ENCODE results near the gene GSTA2. TPM values are rescaled to one million over a fixed set of nuclear protein-coding genes. Genes with fewer than 3 reads are reported as not detected.

Gene GSTA2
- total and polyA plus RNA-seq, 2 experiments from 2014 or later, result 0.11 TPM; not detected in 1

GRCh38 chr6:52725143-52725534 lies 38.1 kb downstream of the GSTA2 start:
- no peaks in the 10 kb centered on the region for H3K27me3 ChIP-seq (replicated peaks; ENCODE audit: insufficient read depth)
- in situ Hi-C loops (cut with MboI), result no loop called here
- no peaks in the 10 kb centered on the region for H3K9me3 ChIP-seq (ENCODE audit: low read depth)
- peak overlapping the region; percentile 53 for H3K27ac ChIP-seq
- no peaks in the 10 kb centered on the region for H3K9me2 ChIP-seq (ENCODE audit: insufficient read depth)
- H3K36me3 ChIP-seq (ENCODE audit: low read depth), result no peaks in the 10 kb centered on the region
- H3K79me2 ChIP-seq (ENCODE audit: insufficient read depth), result no peaks in the 10 kb centered on the region
- H3K4me2 ChIP-seq (ENCODE audit: unreplicated experiment), result peak overlapping the region; percentile 22
- H3K9ac ChIP-seq, result no peak overlapping the region
- H4K20me1 ChIP-seq (ENCODE audit: insufficient read depth), result no peaks in the 10 kb centered on the region
- TF ChIP-seq EZH2 (IDR thresholded peaks at IDR 0.05; ENCODE audit: insufficient read depth, poor library complexity, severe bottlenecking) (no peak), EZH2phosphoT487 (IDR thresholded peaks at IDR 0.05; ENCODE audit: insufficient read depth, low read depth) (no peak)
- H2AFZ ChIP-seq, result no peak overlapping the region
- H3K4me3 ChIP-seq, result no peak overlapping the region
- H3F3A ChIP-seq (ENCODE audit: insufficient read depth), result peaks cover 25% of the 10 kb centered on the region
- peaks cover 35% of the 10 kb centered on the region for H3K4me1 ChIP-seq (ENCODE audit: insufficient read depth)
- DNase-seq, result peak; percentile 66
- 31 to 40% methylated on average over 3 of the region's 3 CpGs for WGBS, 2 experiments (ENCODE audit: low coverage in 1 of 2, low lambda C conversion rate in 2 of 2, missing lambda C conversion rate in 2 of 2)

- peak; percentile 88 for DNase-seq
- H4K20me1 ChIP-seq (ENCODE audit: insufficient read depth), result no peaks in the 10 kb centered on the region
- peak overlapping the region; percentile 47 for H3K4me2 ChIP-seq (ENCODE audit: unreplicated experiment)
- H3K27me3 ChIP-seq (replicated peaks; ENCODE audit: insufficient read depth), result no peaks in the 10 kb centered on the region
- no peaks in the 10 kb centered on the region for H3K9me3 ChIP-seq (ENCODE audit: low read depth)
- no peaks in the 10 kb centered on the region for H3K79me2 ChIP-seq (ENCODE audit: insufficient read depth)
- peaks cover 35% of the 10 kb centered on the region for H3K4me1 ChIP-seq (ENCODE audit: insufficient read depth)
- peaks cover 25% of the 10 kb centered on the region for H3F3A ChIP-seq (ENCODE audit: insufficient read depth)
- H3K9me2 ChIP-seq (ENCODE audit: insufficient read depth), result no peaks in the 10 kb centered on the region
- H3K4me3 ChIP-seq, result no peak overlapping the region
- H3K27ac ChIP-seq, result peak overlapping the region; percentile 53
- no peak overlapping the region for H2AFZ ChIP-seq
- in situ Hi-C loops (cut with MboI), result no loop called here
- H3K9ac ChIP-seq, result no peak overlapping the region
- TF ChIP-seq EZH2phosphoT487 (IDR thresholded peaks at IDR 0.05; ENCODE audit: insufficient read depth, low read depth) (no peak), EZH2 (IDR thresholded peaks at IDR 0.05; ENCODE audit: insufficient read depth, poor library complexity, severe bottlenecking) (no peak)
- H3K36me3 ChIP-seq (ENCODE audit: low read depth), result no peaks in the 10 kb centered on the region
- WGBS, 2 experiments (ENCODE audit: low coverage in 1 of 2, low lambda C conversion rate in 2 of 2, missing lambda C conversion rate in 2 of 2), result 76% methylated on average over 13 of the region's 13 CpGs
These were observed 38.7 kb downstream of the GSTA2 start for GRCh38 chr6:52724406-52725121.

DNA sequence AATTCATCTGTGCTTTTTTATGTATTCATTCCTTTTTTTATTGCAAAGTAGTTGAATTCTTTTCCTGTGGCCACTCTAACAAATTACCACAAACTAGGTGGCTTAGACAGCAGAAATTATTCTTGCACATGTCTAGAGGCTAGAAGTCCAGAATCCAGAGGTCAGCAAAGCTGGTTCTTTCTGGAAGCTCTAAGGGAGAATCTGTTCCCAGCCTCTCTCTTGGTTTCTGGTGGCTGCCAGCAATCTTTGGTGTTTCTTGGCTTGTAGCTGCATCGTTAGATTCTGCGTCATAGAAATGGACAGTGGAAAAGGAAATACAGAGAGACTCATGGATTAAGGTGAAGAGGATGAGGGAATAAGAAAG lies 39.3 kb downstream of the GSTA2 start:
- Histone ChIP-seq H3K27ac (peak overlapping the region; percentile 53), H3F3A (ENCODE audit: insufficient read depth) (peaks cover 25% of the 10 kb centered on the region), H3K9me2 (ENCODE audit: insufficient read depth) (no peaks in the 10 kb centered on the region), H3K9ac (no peak overlapping the region), H3K27me3 (replicated peaks; ENCODE audit: insufficient read depth) (no peaks in the 10 kb centered on the region), H3K36me3 (ENCODE audit: low read depth) (no peaks in the 10 kb centered on the region), H2AFZ (no peak overlapping the region), H3K79me2 (ENCODE audit: insufficient read depth) (no peaks in the 10 kb centered on the region), H4K20me1 (ENCODE audit: insufficient read depth) (no peaks in the 10 kb centered on the region), H3K4me2 (ENCODE audit: unreplicated experiment) (peak overlapping the region; percentile 47), H3K4me3 (no peak overlapping the region), H3K9me3 (ENCODE audit: low read depth) (no peaks in the 10 kb centered on the region), H3K4me1 (ENCODE audit: insufficient read depth) (peaks cover 35% of the 10 kb centered on the region)
- 0 to 3% methylated on average over 2 of the region's 2 CpGs for WGBS, 2 experiments (ENCODE audit: low coverage in 1 of 2, low lambda C conversion rate in 2 of 2, missing lambda C conversion rate in 2 of 2)
- peak; percentile 93 for DNase-seq
- in situ Hi-C loops (cut with MboI), result no loop called here
- TF ChIP-seq EZH2phosphoT487 (IDR thresholded peaks at IDR 0.05; ENCODE audit: insufficient read depth, low read depth) (no peak), EZH2 (IDR thresholded peaks at IDR 0.05; ENCODE audit: insufficient read depth, poor library complexity, severe bottlenecking) (no peak)

DNA sequence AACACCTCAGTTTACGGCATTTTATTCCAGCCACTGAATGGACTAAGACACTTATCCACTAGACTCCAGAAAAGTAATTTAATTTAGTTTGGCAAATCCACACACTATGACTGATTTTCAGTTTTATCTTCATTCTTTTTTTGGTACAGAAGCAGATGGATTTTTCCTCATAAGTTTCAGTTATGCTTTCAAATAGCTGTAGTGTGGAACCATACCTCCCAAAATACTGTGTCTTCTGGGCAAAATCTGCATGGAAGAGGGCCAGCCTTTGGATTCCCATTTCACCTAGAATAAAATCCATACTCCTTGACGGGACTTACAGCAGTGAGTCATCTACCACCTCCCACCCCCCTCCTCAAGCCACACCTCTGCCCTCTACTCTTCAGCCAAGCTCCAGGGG lies 43.0 kb downstream of the GSTA2 start:
- no peak for DNase-seq
- H3F3A ChIP-seq (ENCODE audit: insufficient read depth), result peaks cover 21% of the 10 kb centered on the region
- no peak for TF ChIP-seq EZH2phosphoT487 (IDR thresholded peaks at IDR 0.05; ENCODE audit: insufficient read depth, low read depth)
- no peak for TF ChIP-seq EZH2 (IDR thresholded peaks at IDR 0.05; ENCODE audit: insufficient read depth, poor library complexity, severe bottlenecking)
- H3K4me1 ChIP-seq (ENCODE audit: insufficient read depth), result peaks cover 20% of the 10 kb centered on the region
- H3K9me3 ChIP-seq (ENCODE audit: low read depth), result no peaks in the 10 kb centered on the region
- no peaks in the 10 kb centered on the region for H3K79me2 ChIP-seq (ENCODE audit: insufficient read depth)
- no peak overlapping the region for H3K27ac ChIP-seq
- H3K4me2 ChIP-seq (ENCODE audit: unreplicated experiment), result no peak overlapping the region
- WGBS, 2 experiments (ENCODE audit: low coverage in 1 of 2, low lambda C conversion rate in 2 of 2, missing lambda C conversion rate in 2 of 2), result 30 to 39% methylated on average over 2 of the region's 2 CpGs
- no peaks in the 10 kb centered on the region for H4K20me1 ChIP-seq (ENCODE audit: insufficient read depth)
- no peak overlapping the region for H3K4me3 ChIP-seq
- no peak overlapping the region for H3K9ac ChIP-seq
- no peaks in the 10 kb centered on the region for H3K27me3 ChIP-seq (replicated peaks; ENCODE audit: insufficient read depth)
- H3K9me2 ChIP-seq (ENCODE audit: insufficient read depth), result no peaks in the 10 kb centered on the region
- H2AFZ ChIP-seq, result no peak overlapping the region
- in situ Hi-C loops (cut with MboI), result no loop called here
- no peaks in the 10 kb centered on the region for H3K36me3 ChIP-seq (ENCODE audit: low read depth)
